GM12865 (cell line): ENCODE data around the gene WNT2.

Experiments
- DNase-seq: peaks from one replicate; pipeline ENCODE4 v3.0.0; 2010; ENCODE audit warnings: low read depth
- H3K4me3 ChIP-seq: 2 replicates; pipeline ENCODE4 v1.5.1; 2011; ENCODE audit warnings: mild to moderate bottlenecking, low read depth, low read length, control low read depth
- CTCF ChIP-seq: IDR thresholded peaks from 2 replicates; pipeline ENCODE4 v1.5.1; 2011; ENCODE audit warnings: low read length, control low read depth, low read depth, inconsistent platforms; ENCODE audit not compliant: insufficient read depth; ENCODE audit errors: missing control alignments

The WNT2 gene

GRCh38 chr7:117284692-117285091, 38.2 kb downstream of the WNT2 start:
- TF ChIP-seq CTCF, result no peak
- no peak for DNase-seq
- no peak overlapping the region for H3K4me3 ChIP-seq

GRCh38 chr7:117283779-117284178, 39.1 kb downstream of the WNT2 start:
- no peak overlapping the region for H3K4me3 ChIP-seq
- no peak for TF ChIP-seq CTCF
- DNase-seq, result no peak

- DNase-seq, result no peak
- TF ChIP-seq CTCF, result no peak
- no peak overlapping the region for H3K4me3 ChIP-seq
Measured at GRCh38 chr7:117283371-117283770, 39.5 kb downstream of the WNT2 start.

DNA sequence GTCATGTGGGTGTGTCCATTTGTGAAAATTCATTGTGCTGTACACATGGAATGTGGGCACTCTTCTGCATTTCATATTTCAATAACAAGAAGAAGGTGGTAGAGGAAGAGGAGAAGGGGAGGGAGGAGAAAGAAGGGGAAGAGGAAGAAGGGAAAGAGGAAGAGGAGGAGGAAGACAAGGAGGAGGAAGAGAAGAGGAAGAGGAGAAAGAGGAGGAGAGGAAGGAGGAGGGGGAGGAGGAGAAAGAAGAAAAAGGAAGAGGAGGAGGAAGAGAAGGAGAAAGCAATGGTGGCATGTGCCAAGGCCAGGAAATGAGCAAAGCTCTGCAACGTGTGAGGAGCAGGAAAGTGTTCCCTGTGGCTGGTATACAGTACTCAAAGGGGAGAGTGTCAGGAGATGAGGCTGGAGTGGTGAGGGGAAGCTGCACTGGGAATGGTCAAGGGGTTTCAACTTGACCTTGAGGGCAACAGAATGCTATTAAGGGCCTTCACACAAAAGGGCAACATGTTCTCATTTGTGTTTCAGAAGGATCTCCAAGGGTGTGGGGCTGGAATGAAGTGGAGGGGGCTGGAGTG, 40.5 kb downstream of the WNT2 start:
- no peak overlapping the region for H3K4me3 ChIP-seq
- no peak for TF ChIP-seq CTCF
- DNase-seq, result no peak

- H3K4me3 ChIP-seq, result no peak overlapping the region
- TF ChIP-seq CTCF, result no peak
- DNase-seq, result no peak
Measured at GRCh38 chr7:117281562-117281961, 41.3 kb downstream of the WNT2 start.

GRCh38 chr7:117279931-117280557, 42.8 kb downstream of the WNT2 start:
- no peak for DNase-seq
- TF ChIP-seq CTCF, result no peak

GRCh38 chr7:117279203-117279602, 43.7 kb downstream of the WNT2 start:
- no peak for TF ChIP-seq CTCF
- no peak overlapping the region for H3K4me3 ChIP-seq
- DNase-seq, result no peak

More at GRCh38 chr7:117279931-117280557, 42.8 kb downstream of the WNT2 start:
- H3K4me3 ChIP-seq, result no peak overlapping the region
